HEK293T (cell line): Measurements from ENCODE around the gene UGDH.
"Not testable (repeated sequence)": the region's sequence is repeated elsewhere in the genome, so short reads cannot be mapped to it uniquely, and the experiment has no call there.

Source experiments
- ARNT ChIP-seq: fragments of 450-650 bp; IDR thresholded peaks from 2 replicates; pipeline ENCODE4 v1.6.1; 2017; ENCODE audit warnings: mild to moderate bottlenecking
- HDGF ChIP-seq: fragments of 450-650 bp; IDR thresholded peaks from 2 replicates; pipeline ENCODE4 v1.6.1; 2017; ENCODE audit warnings: antibody characterized with exemption, borderline replicate concordance
- NFRKB ChIP-seq: fragments of 450-650 bp; IDR thresholded peaks from 2 replicates; pipeline ENCODE4 v1.6.1; 2016; ENCODE audit warnings: mild to moderate bottlenecking, moderate library complexity
- TARDBP ChIP-seq: fragments of 450-650 bp; IDR thresholded peaks from 2 replicates; pipeline ENCODE4 v1.6.1; 2016

DNA sequence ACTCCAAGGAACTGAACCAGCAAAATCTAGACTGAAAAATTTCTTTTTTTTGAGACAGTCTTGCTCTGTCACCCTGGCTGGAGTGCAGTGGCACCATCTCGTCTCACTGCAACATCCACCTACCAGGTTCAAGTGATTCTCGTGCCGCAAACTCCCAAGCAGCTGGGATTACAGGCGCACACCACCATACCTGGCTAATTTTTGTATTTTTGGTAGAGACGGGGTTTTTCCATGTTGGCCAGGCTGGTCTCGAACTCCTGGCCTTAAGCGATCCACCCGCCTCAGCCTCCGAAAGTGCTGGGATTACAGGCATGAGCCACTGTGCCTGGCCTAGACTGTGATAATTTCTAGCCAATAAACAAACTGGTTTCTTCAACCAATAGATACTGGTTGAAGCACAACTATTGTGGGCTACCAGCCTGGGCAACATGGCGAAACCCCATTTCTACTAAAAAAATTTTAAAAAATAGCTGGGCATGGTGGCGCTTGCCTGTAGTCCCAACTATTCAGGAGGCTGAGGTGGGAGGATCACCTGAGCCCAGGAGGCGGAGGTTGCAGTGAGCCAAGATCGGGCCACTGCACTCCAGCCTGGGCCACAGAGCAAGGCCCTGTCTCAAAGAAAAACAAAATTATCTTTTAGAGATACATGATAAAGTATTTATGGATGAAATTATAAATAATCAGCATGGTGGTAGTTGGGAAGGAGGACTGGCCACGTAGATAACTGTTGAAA lies 11.4 kb downstream of the UGDH start:
- not testable (repeated sequence) for TF ChIP-seq ARNT, TARDBP, HDGF, NFRKB
